Body of pancreas (tissue), 4 donors: Measurements from ENCODE around the gene FES. TPM values are rescaled to one million over a fixed set of nuclear protein-coding genes. Genes with fewer than 3 reads are reported as not detected.

ENCODE experiments used
- ATAC-seq: fragments of 150-250 bp; one replicate; pipeline ENCODE4 v1.9.1; 2016
- DNase-seq, 4 donors: peaks; one replicate each; pipeline ENCODE4 v3.0.0-alpha.2; 2019
- H3K27ac ChIP-seq, 4 donors: fragments of 200-600 bp; sonication (generic); 1 replicate in 3 of 4; 2 replicates in 1 of 4; pipeline versions ENCODE4 v1.5.1 to v1.6.1; 2016 to 2019; ENCODE audit warnings: mild to moderate bottlenecking in 1 of 4, mixed read lengths in 1 of 4, moderate library complexity in 1 of 4
- H3K27me3 ChIP-seq, 2 donors: fragments of 200-600 bp; sonication (generic); one replicate each; pipeline ENCODE4 v1.6.0; 2016; ENCODE audit warnings: mild to moderate bottlenecking in 1 of 2
- H3K36me3 ChIP-seq, 2 donors: fragments of 200-600 bp; sonication (generic); replicated peaks in 1 of 2; 2 replicates each; pipeline ENCODE4 v1.5.1; 2016; ENCODE audit warnings: low read depth in 2 of 2; ENCODE audit not compliant: insufficient read depth in 1 of 2
- H3K4me1 ChIP-seq: fragments of 200-600 bp; sonication (generic); one replicate; pipeline ENCODE4 v1.6.0; 2016
- H3K4me3 ChIP-seq, 2 donors: fragments of 200-600 bp; sonication (generic); 1 replicate in 1 of 2; 2 replicates in 1 of 2; pipeline ENCODE4 v1.5.1; 2016 to 2019
- H3K9me3 ChIP-seq, 3 donors: fragments of 200-600 bp; sonication (generic); 1 replicate in 2 of 3; 2 replicates in 1 of 3; pipeline ENCODE4 v1.5.1; 2016
- CTCF ChIP-seq, 7 experiments: fragments of 450-650 bp in 4 of 7; fragments of 200-600 bp in 3 of 7; sonication (generic) in 3 of 7; IDR thresholded peaks; one replicate each; pipeline ENCODE4 v1.5.1; 2016 to 2019; ENCODE audit warnings: antibody characterized with exemption in 7 of 7
- POLR2A ChIP-seq, 3 donors: fragments of 450-650 bp; IDR thresholded peaks; one replicate each; pipeline ENCODE4 v1.6.1; 2016; ENCODE audit warnings: antibody characterized with exemption in 3 of 3, mild to moderate bottlenecking in 2 of 3
- WGBS, 2 donors: methylation state at CpG; one replicate each; pipeline ENCODE4 v1.1.5; 2017; 5-methylcytosine and 5-hydroxymethylcytosine counted together
- intact Hi-C: fragments of 100-400 bp; cut with DNase I; formaldehyde crosslinking; loops from one replicate; pipeline ENCODE4 v1.15.1; 2023
- total RNA-seq, 2 donors: library from RNA; depleted of rRNA; stranded (reverse); fragments of >200 nt; gene quantifications; one replicate each; pipeline ENCODE4 v1.1.0, GENCODE V29; 2016

Gene FES
- total RNA-seq, 2 donors from 2014 or later = 16.9 to 24.4 TPM

GRCh38 chr15:90860450-90860849 lies 23.9 kb upstream of the FES start:
- peak; percentile 79 for ATAC-seq
- intact Hi-C loops = no loop called here
- WGBS, 2 donors = 34 to 48% methylated on average over 7 of the region's 7 CpGs
- peak overlapping the region; percentile 68 to 75 (median 72) for H3K27ac ChIP-seq
- DNase-seq = peak; percentile 61 to 75 (median 70)
- H3K27me3 ChIP-seq = no peaks in the 10 kb centered on the region
- TF ChIP-seq CTCF (IDR thresholded peaks at IDR 0.05) = no peak
- TF ChIP-seq POLR2A (IDR thresholded peaks at IDR 0.05) = no peak
- H3K9me3 ChIP-seq = no peaks in the 10 kb centered on the region
- no peaks in the 10 kb centered on the region for H3K36me3 ChIP-seq
- no peak overlapping the region for H3K4me3 ChIP-seq
- H3K4me1 ChIP-seq = peaks cover 37% of the 10 kb centered on the region

- TF ChIP-seq POLR2A (IDR thresholded peaks at IDR 0.05) (no peak), CTCF (IDR thresholded peaks at IDR 0.05) (no peak)
- 62 to 64% methylated on average over 14 of the region's 14 CpGs for WGBS, 2 donors
- DNase-seq (peak in 3 of 4 donors; percentile 51 to 73 (median 71)), ATAC-seq (peak; percentile 41)
- peaks cover 38% of the 10 kb centered on the region for H3K4me1 ChIP-seq
- H3K4me3 ChIP-seq = no peak overlapping the region
- no peaks in the 10 kb centered on the region for H3K27me3 ChIP-seq
- intact Hi-C loops = no loop called here
- H3K9me3 ChIP-seq = no peaks in the 10 kb centered on the region
- no peaks in the 10 kb centered on the region for H3K36me3 ChIP-seq
- H3K27ac ChIP-seq = peak overlapping the region; percentile 68 to 75 (median 72)
Measured at GRCh38 chr15:90860942-90861675, 23.2 kb upstream of the FES start.

GRCh38 chr15:90862487-90862886 lies 21.8 kb upstream of the FES start:
- TF ChIP-seq CTCF (IDR thresholded peaks at IDR 0.05) (no peak), POLR2A (IDR thresholded peaks at IDR 0.05) (no peak)
- 87 to 88% methylated on average over 6 of the region's 6 CpGs for WGBS, 2 donors
- intact Hi-C loops = no loop called here
- Histone ChIP-seq H3K4me1 (peaks cover 51% of the 10 kb centered on the region), H3K27ac (peak overlapping the region in 2 of 4 donors; percentile 10 to 54), H3K36me3 (no peaks in the 10 kb centered on the region), H3K27me3 (no peaks in the 10 kb centered on the region), H3K9me3 (no peaks in the 10 kb centered on the region), H3K4me3 (no peak overlapping the region)
- no peak for DNase-seq
- no peak for ATAC-seq

DNA sequence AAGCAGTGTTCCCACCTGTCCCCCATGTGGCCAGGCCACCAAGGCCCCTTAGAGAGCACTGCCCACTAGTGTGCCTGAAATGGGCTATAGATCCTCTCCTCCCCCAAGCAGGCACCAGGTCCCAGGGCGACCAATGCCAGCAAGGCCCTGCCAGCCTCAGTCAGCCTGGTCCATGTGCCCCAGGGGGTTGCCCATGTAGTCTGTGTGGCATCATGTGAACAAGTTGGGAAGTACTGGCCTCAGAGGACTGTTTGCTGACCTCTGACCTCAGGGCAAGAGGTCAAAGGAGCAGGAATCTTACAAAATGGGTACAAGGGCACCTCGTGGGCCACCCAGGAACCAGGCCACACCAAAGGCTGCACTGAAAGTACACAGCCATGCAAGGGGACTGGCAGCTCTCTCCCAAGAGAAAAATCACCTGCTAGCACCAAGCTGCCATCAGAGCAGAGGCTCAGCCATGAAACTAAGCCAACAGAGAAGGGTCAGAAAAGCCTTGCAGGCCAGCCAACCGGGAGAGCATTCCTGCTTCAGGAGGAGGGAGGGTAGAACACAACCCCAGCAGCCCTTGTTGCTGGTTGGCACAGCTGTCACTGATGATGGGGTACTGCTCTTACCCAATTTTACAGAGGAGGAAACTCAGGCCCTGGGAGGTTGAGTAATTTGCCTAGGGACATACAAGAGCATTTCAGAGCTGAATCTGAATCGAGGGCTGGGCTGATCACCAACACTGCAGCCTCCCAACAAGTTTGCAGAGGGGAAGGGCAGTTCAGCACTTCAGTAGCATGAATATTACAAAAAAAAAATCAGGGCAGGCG lies 21.1 kb upstream of the FES start:
- WGBS, 2 donors = 74 to 76% methylated on average over 5 of the region's 5 CpGs

More for the DNA sequence above, 21.1 kb upstream of the FES start:
- Histone ChIP-seq H3K9me3 (no peaks in the 10 kb centered on the region), H3K27ac (peak overlapping the region; percentile 12 to 64 (median 34)), H3K4me1 (peaks cover 56% of the 10 kb centered on the region), H3K27me3 (no peaks in the 10 kb centered on the region), H3K4me3 (no peak overlapping the region), H3K36me3 (no peaks in the 10 kb centered on the region)
- DNase-seq = peak in 3 of 4 donors; percentile 29 to 74 (median 55)
- intact Hi-C loops = no loop called here
- TF ChIP-seq POLR2A (IDR thresholded peaks at IDR 0.05) (no peak), CTCF (IDR thresholded peaks at IDR 0.05) (no peak)
- ATAC-seq = peak; percentile 27
